Endothelial cell (in vitro differentiated cells): ENCODE measurements around the gene CEP162. TPM values are rescaled to one million over a fixed set of nuclear protein-coding genes. Genes with fewer than 3 reads are reported as not detected.
"Not testable (repeated sequence)": the region's sequence is repeated elsewhere in the genome, so short reads cannot be mapped to it uniquely, and the experiment has no call there.

Experiments used
- DNase-seq: peaks from one replicate; pipeline ENCODE4 v3.0.0; 2021; ENCODE audit warnings: low spot score
- H3K27ac Mint-ChIP-seq: one replicate; pipeline ENCODE4 v1.8.0; 2021; ENCODE audit warnings: mixed read lengths, inconsistent platforms; ENCODE audit not compliant: unreplicated experiment
- H3K27me3 Mint-ChIP-seq: one replicate; pipeline ENCODE4 v1.8.0; 2021; ENCODE audit warnings: mild to moderate bottlenecking, moderate library complexity, mixed read lengths, inconsistent platforms; ENCODE audit not compliant: unreplicated experiment
- H3K36me3 Mint-ChIP-seq: one replicate; pipeline ENCODE4 v1.8.0; 2021; ENCODE audit warnings: mild to moderate bottlenecking, low read depth, mixed read lengths, inconsistent platforms; ENCODE audit not compliant: unreplicated experiment
- H3K4me1 Mint-ChIP-seq: one replicate; pipeline ENCODE4 v1.8.0; 2021; ENCODE audit warnings: mild to moderate bottlenecking, mixed read lengths, inconsistent platforms; ENCODE audit not compliant: unreplicated experiment
- H3K4me3 Mint-ChIP-seq: one replicate; pipeline ENCODE4 v1.8.0; 2021; ENCODE audit warnings: mild to moderate bottlenecking, mixed read lengths, inconsistent platforms; ENCODE audit not compliant: unreplicated experiment
- H3K9me3 Mint-ChIP-seq: one replicate; pipeline ENCODE4 v1.8.0; 2021; ENCODE audit warnings: mixed read lengths, inconsistent platforms; ENCODE audit not compliant: unreplicated experiment
- total RNA-seq: library from RNA; stranded (reverse); fragmentation: NEBNext Ultra II Directional; extraction: Animal tissue kit (Norgen Biotek cat#: 25700); gene quantifications from one replicate; pipeline ENCODE4 v1.2.1, GENCODE V29; 2021; ENCODE audit not compliant: unreplicated experiment
- TF ChIP-seq, protein P1 (sequence below): fragments of 200-600 bp; sonication (generic); IDR thresholded peaks from one replicate; pipeline ENCODE4 v1.5.0; 2021; ENCODE audit warnings: antibody characterized with exemption; ENCODE audit not compliant: unreplicated experiment

The CEP162 gene
- total RNA-seq, 1 donor from 2014 or later = 14.3 TPM

GRCh38 chr6:84089552-84089951 lies 137.9 kb downstream of the CEP162 start:
- peaks cover 3% of the 10 kb centered on the region for H3K36me3 Mint-ChIP-seq
- TF ChIP-seq, protein P1, sequence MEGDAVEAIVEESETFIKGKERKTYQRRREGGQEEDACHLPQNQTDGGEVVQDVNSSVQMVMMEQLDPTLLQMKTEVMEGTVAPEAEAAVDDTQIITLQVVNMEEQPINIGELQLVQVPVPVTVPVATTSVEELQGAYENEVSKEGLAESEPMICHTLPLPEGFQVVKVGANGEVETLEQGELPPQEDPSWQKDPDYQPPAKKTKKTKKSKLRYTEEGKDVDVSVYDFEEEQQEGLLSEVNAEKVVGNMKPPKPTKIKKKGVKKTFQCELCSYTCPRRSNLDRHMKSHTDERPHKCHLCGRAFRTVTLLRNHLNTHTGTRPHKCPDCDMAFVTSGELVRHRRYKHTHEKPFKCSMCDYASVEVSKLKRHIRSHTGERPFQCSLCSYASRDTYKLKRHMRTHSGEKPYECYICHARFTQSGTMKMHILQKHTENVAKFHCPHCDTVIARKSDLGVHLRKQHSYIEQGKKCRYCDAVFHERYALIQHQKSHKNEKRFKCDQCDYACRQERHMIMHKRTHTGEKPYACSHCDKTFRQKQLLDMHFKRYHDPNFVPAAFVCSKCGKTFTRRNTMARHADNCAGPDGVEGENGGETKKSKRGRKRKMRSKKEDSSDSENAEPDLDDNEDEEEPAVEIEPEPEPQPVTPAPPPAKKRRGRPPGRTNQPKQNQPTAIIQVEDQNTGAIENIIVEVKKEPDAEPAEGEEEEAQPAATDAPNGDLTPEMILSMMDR = no peak
- H3K4me1 Mint-ChIP-seq = no peaks in the 10 kb centered on the region
- no peaks in the 10 kb centered on the region for H3K9me3 Mint-ChIP-seq
- H3K27me3 Mint-ChIP-seq = no peaks in the 10 kb centered on the region
- no peak overlapping the region for H3K27ac Mint-ChIP-seq
- DNase-seq = no peak
- no peak overlapping the region for H3K4me3 Mint-ChIP-seq

GRCh38 chr6:84089081-84089480 lies 138.4 kb downstream of the CEP162 start:
- Mint-ChIP-seq H3K4me3 (no peak overlapping the region), H3K27me3 (no peaks in the 10 kb centered on the region), H3K9me3 (no peaks in the 10 kb centered on the region), H3K27ac (no peak overlapping the region), H3K4me1 (no peaks in the 10 kb centered on the region), H3K36me3 (no peaks in the 10 kb centered on the region)
- TF ChIP-seq, protein P1 = no peak
- DNase-seq = no peak

DNA sequence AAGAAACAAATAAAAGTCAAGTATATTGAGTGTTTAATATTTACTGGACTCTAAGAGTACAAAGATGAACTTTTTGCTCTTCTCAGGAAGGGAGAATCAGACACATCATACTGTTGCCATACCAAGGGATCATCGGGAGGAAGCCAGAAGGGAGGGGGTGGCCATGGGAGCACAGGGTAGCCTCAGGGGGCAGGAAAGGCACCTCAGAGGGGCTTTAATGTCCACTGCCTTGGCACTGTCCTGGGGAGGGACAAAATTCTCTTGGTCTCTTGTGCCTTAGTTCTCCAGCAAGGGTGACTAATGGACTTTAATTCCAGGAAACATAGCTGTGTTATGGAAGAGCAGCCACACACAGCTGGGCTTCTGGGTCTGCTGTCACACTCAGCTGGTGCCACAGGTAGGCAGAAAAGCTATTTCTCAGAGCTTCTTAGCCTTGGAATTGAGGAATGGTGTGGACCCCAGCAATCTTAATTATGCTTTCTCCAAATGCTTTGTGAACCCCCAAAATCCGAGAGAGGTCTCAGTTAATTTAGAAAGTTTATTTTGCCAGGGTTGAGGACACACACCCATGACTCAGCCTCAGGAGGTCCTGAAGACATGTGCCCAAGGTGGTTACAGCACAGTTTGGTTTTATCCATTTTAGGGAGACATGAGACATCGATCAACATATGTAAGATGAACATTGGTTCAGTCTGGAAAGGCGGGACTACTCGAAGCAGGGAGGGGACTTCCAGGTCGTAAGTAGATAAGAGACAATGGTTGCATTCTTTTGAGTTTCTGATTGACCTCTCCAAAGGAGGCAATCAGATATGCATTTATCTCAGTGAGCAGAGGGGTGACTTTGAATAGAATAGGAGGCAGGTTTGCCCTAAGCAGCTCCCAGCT lies 140.7 kb downstream of the CEP162 start:
- DNase-seq = no peak
- Mint-ChIP-seq H3K27me3 (no peaks in the 10 kb centered on the region), H3K4me3 (no peak overlapping the region), H3K4me1 (peaks cover 6% of the 10 kb centered on the region), H3K9me3 (no peaks in the 10 kb centered on the region), H3K36me3 (no peaks in the 10 kb centered on the region), H3K27ac (no peak overlapping the region)
- TF ChIP-seq, protein P1 = no peak

GRCh38 chr6:84086056-84086455 lies 141.4 kb downstream of the CEP162 start:
- Mint-ChIP-seq H3K27ac (no peak overlapping the region), H3K36me3 (no peaks in the 10 kb centered on the region), H3K27me3 (no peaks in the 10 kb centered on the region), H3K4me3 (no peak overlapping the region), H3K4me1 (peaks cover 6% of the 10 kb centered on the region), H3K9me3 (no peaks in the 10 kb centered on the region)
- DNase-seq = no peak
- TF ChIP-seq, protein P1 = no peak

DNA sequence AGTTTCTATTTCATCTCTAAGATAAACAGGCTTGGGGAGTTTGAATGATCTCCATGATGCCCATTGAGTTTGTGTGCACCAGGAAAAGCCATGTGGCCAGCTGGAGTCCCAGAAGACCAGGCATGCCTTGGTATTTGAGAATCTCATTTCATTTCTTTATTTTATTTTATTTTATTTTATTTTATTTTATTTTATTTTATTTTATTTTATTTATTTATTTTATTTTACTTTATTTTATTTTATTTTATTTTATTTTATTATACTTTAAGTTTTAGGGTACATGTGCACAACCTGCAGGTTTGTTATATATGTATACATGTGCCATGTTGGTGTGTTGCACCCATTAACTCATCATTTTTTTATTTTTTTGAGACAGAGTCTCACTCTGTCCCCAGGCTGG lies 142.7 kb downstream of the CEP162 start:
- H3K27ac Mint-ChIP-seq, H3K4me3 Mint-ChIP-seq, H3K36me3 Mint-ChIP-seq, H3K4me1 Mint-ChIP-seq, H3K9me3 Mint-ChIP-seq, H3K27me3 Mint-ChIP-seq, DNase-seq: not testable (repeated sequence)
